ENCODE results near the gene KAT8.

KAT8 gene

GRCh38 chr16:31108794-31109558, 8.5 kb upstream of the KAT8 start:
- no peak for DNase-seq

- DNase-seq, result no peak
These were observed 7.8 kb upstream of the KAT8 start for GRCh38 chr16:31109622-31110021.

GRCh38 chr16:31110106-31111034, 7.1 kb upstream of the KAT8 start:
- no peak for DNase-seq

GRCh38 chr16:31111881-31112466, 5.5 kb upstream of the KAT8 start:
- DNase-seq, result no peak

- DNase-seq, result no peak
These were observed 4.8 kb upstream of the KAT8 start for GRCh38 chr16:31112711-31113110.

- no peak for DNase-seq
These were observed 4.0 kb upstream of the KAT8 start for GRCh38 chr16:31113121-31114120.

GRCh38 chr16:31114468-31114867, 3.0 kb upstream of the KAT8 start:
- DNase-seq, result no peak

- no peak for DNase-seq
These were observed 1.0 kb downstream of the KAT8 start for GRCh38 chr16:31118223-31119155.

- no peak for DNase-seq
These were observed 2.7 kb downstream of the KAT8 start for GRCh38 chr16:31120129-31120528.

- DNase-seq, result no peak
These were observed 8.4 kb downstream of the KAT8 start for GRCh38 chr16:31125844-31126243.

GRCh38 chr16:31127182-31127581, 9.7 kb downstream of the KAT8 start:
- DNase-seq, result no peak

GRCh38 chr16:31128711-31129567, 11.5 kb downstream of the KAT8 start:
- DNase-seq, result no peak

GRCh38 chr16:31129568-31130335, 12.3 kb downstream of the KAT8 start:
- no peak for DNase-seq

- DNase-seq, result no peak
These were observed 12.9 kb downstream of the KAT8 start for GRCh38 chr16:31130336-31130891.

- DNase-seq, result no peak
These were observed 13.4 kb downstream of the KAT8 start for GRCh38 chr16:31130899-31131298.

- no peak for DNase-seq
These were observed 14.0 kb downstream of the KAT8 start for GRCh38 chr16:31131416-31131815.

GRCh38 chr16:31131841-31132271, 14.4 kb downstream of the KAT8 start:
- DNase-seq, result no peak

- no peak for DNase-seq
These were observed 15.0 kb downstream of the KAT8 start for GRCh38 chr16:31132303-31132979.

Measured in NCI-H2081 (cell line).